Pancreas (tissue), 10 donors: ENCODE data around the gene RTN4. TPM values are rescaled to one million over a fixed set of nuclear protein-coding genes. Genes with fewer than 3 reads are reported as not detected.

Source experiments
- ATAC-seq, 4 donors: fragments of 200-7000 bp; cut with Tn5 transposase; one replicate each; pipeline versions ENCODE4 v1.8.0 to v1.9.1; 2020; ENCODE audit warnings: mild to moderate bottlenecking in 4 of 4, moderate library complexity in 4 of 4
- DNase-seq, 6 donors: peaks; one replicate each; pipeline ENCODE4 v3.0.0-alpha.2; 2020
- FAIRE-seq: peaks from 2 replicates; lab custom pipeline; 2012; peaks lifted over from hg19 to GRCh38; lab: Jason Lieb, UNC
- H3K27ac ChIP-seq, 4 donors: fragments of 200-600 bp; sonication (generic); 1 replicate in 3 of 4; 2 replicates in 1 of 4; pipeline versions ENCODE4 v1.5.0 to v1.8.0; 2020
- H3K27me3 ChIP-seq, 4 donors: fragments of 200-600 bp; one replicate each; pipeline ENCODE4 v1.8.0; 2021
- H3K36me3 ChIP-seq, 3 donors: fragments of 200-600 bp; sonication (generic) in 1 of 3; one replicate each; pipeline versions ENCODE4 v1.5.0 to v1.8.0; 2020 to 2021
- H3K4me1 ChIP-seq, 3 donors: fragments of 200-600 bp; one replicate each; pipeline ENCODE4 v1.8.0; 2021
- H3K4me3 ChIP-seq, 4 donors: fragments of 200-600 bp; sonication (generic) in 2 of 4; one replicate each; pipeline versions ENCODE4 v1.5.0 to v1.8.0; 2020 to 2021
- H3K9me3 ChIP-seq, 4 donors: fragments of 200-600 bp; one replicate each; pipeline ENCODE4 v1.8.0; 2021
- CTCF ChIP-seq, 4 donors: fragments of 200-600 bp; sonication (generic) in 3 of 4; IDR thresholded peaks; one replicate each; pipeline versions ENCODE4 v1.5.0 to v1.8.0; 2021; ENCODE audit warnings: antibody characterized with exemption in 4 of 4
- WGBS, 2 donors: extraction: QIAGEN DNeasy Blood & Tissue Kit; methylation state at CpG; one replicate each; pipeline ENCODE4 v1.1.7; 2013; 5-methylcytosine and 5-hydroxymethylcytosine counted together
- intact Hi-C, 3 donors: fragments of 100-400 bp; cut with DNase I; formaldehyde crosslinking; loops; one replicate each; pipeline versions ENCODE4 v1.11.1 to v1.14.2; 2022
- polyA plus RNA-seq, 2 donors: library from polyadenylated mRNA; stranded (reverse); fragments of 200-250 nt; gene quantifications; one replicate each; pipeline ENCODE4 v1.2.3, GENCODE V29; 2013
- total RNA-seq, 6 donors: library from RNA; stranded (reverse); fragmentation: NEBNext Ultra II Directional in 4 of 6; extraction: Animal tissue kit (Norgen Biotek cat#: 25700) in 4 of 6; gene quantifications; one replicate each; pipeline versions ENCODE4 v1.2.1 to v1.2.4, GENCODE V29; 2021 to 2023
- donor health status: healthy with polysubstance abuse.
- donor health status: DM: no; HTN: no; CAD: no; lungs with moderate emphysema.
- donor health status: DM: no; HTN: no; CAD: no.
- donor health status: control.
- donor health status: control.
- donor health status: Bipolar disorder and iron deficiency.
- donor health status: DM: yes; HTN: yes; CAD: no.
- donor health status: DM: no; HTN: no; CAD: no.
- donor health status: DM: no; HTN: no; CAD: no.
- donor health status: DM: yes; HTN: yes; CAD: no.

The RTN4 gene
- total and polyA plus RNA-seq, 8 donors, result 38.3 to 105 (median 77.3) TPM

GRCh38 chr2:54948120-54948519 is 102.1 kb downstream of the RTN4 start:
- H3K9me3 ChIP-seq, result no peaks in the 10 kb centered on the region
- intact Hi-C loops, result no loop called here
- no peaks in the 10 kb centered on the region for H3K36me3 ChIP-seq
- 85 to 89% methylated on average over 12 of the region's 12 CpGs for WGBS, 2 donors
- FAIRE-seq (no peak), ATAC-seq (no peak), DNase-seq (no peak)
- H3K4me3 ChIP-seq, result no peak overlapping the region
- no peaks in the 10 kb centered on the region for H3K27me3 ChIP-seq
- no peak for TF ChIP-seq CTCF (IDR thresholded peaks at IDR 0.05)
- H3K4me1 ChIP-seq, result no peaks in the 10 kb centered on the region
- no peak overlapping the region for H3K27ac ChIP-seq

- WGBS, 2 donors, result 60 to 71% methylated on average over 9 of the region's 9 CpGs
- no peak for TF ChIP-seq CTCF (IDR thresholded peaks at IDR 0.05)
- no peaks in the 10 kb centered on the region for H3K9me3 ChIP-seq
- no peaks in the 10 kb centered on the region for H3K36me3 ChIP-seq
- no peaks in the 10 kb centered on the region for H3K4me1 ChIP-seq
- no peak overlapping the region for H3K27ac ChIP-seq
- ATAC-seq (no peak), DNase-seq (no peak), FAIRE-seq (no peak)
- intact Hi-C loops, result no loop called here
- no peak overlapping the region for H3K4me3 ChIP-seq
- no peaks in the 10 kb centered on the region for H3K27me3 ChIP-seq
Observed at GRCh38 chr2:54947646-54948045, 102.6 kb downstream of the RTN4 start.

GRCh38 chr2:54947136-54947535 is 103.1 kb downstream of the RTN4 start:
- no peak for TF ChIP-seq CTCF (IDR thresholded peaks at IDR 0.05)
- Histone ChIP-seq H3K4me1 (no peaks in the 10 kb centered on the region), H3K36me3 (no peaks in the 10 kb centered on the region), H3K27ac (no peak overlapping the region), H3K27me3 (no peaks in the 10 kb centered on the region), H3K9me3 (no peaks in the 10 kb centered on the region), H3K4me3 (no peak overlapping the region)
- 71 to 72% methylated on average over 11 of the region's 11 CpGs for WGBS, 2 donors
- intact Hi-C loops, result no loop called here
- FAIRE-seq (no peak), DNase-seq (no peak), ATAC-seq (no peak)

- H3K27me3 ChIP-seq, result no peaks in the 10 kb centered on the region
- peak in 3 of 4 donors; percentile 25 to 57 (median 27) for ATAC-seq
- no peak for TF ChIP-seq CTCF (IDR thresholded peaks at IDR 0.05)
- intact Hi-C loops, result no loop called here
- H3K27ac ChIP-seq, result no peak overlapping the region
- WGBS, 2 donors, result 73 to 77% methylated on average over 9 of the region's 9 CpGs
- no peak overlapping the region for H3K4me3 ChIP-seq
- no peak for DNase-seq
- no peaks in the 10 kb centered on the region for H3K9me3 ChIP-seq
- no peaks in the 10 kb centered on the region for H3K36me3 ChIP-seq
- no peaks in the 10 kb centered on the region for H3K4me1 ChIP-seq
- no peak for FAIRE-seq
Observed at GRCh38 chr2:54946220-54946805, 103.9 kb downstream of the RTN4 start.

- whole genome bisulfite sequencing, 2 donors, result 67 to 68% methylated on average over 8 of the region's 8 CpGs
- ATAC-seq (peak; percentile 73 to 82 (median 76)), DNase-seq (peak in 1 of 6 donors; percentile 11), FAIRE-seq (no peak)
- no peaks in the 10 kb centered on the region for H3K4me1 ChIP-seq
- H3K27me3 ChIP-seq, result no peaks in the 10 kb centered on the region
- H3K27ac ChIP-seq, result no peak overlapping the region
- H3K36me3 ChIP-seq, result no peaks in the 10 kb centered on the region
- intact Hi-C loops, result no loop called here
- no peak overlapping the region for H3K4me3 ChIP-seq
- TF ChIP-seq CTCF (IDR thresholded peaks at IDR 0.05), result no peak
- H3K9me3 ChIP-seq, result no peaks in the 10 kb centered on the region
Observed at GRCh38 chr2:54945391-54946219, 104.6 kb downstream of the RTN4 start.
